ENCODE data around the gene IFNL4. TPM values are rescaled to one million over a fixed set of nuclear protein-coding genes. Genes with fewer than 3 reads are reported as not detected.

IFNL4 gene
- total and polyA plus RNA-seq, 4 donors = not detected

- no peak for DNase-seq (ENCODE audit: low spot score)
- Histone ChIP-seq H3K9me3 (ENCODE audit: control insufficient read depth in 4 of 4, low read length in 3 of 4) (no peaks in the 10 kb centered on the region), H3K36me3 (ENCODE audit: control insufficient read depth in 4 of 4, insufficient read depth in 3 of 4, low read depth in 1 of 4, low read length in 3 of 4) (no peaks in the 10 kb centered on the region), H3K27ac (ENCODE audit: low read depth in 1 of 2, low read length in 2 of 2) (no peak overlapping the region), H3K9ac (ENCODE audit: low read depth in 1 of 2, low read length in 2 of 2) (no peak overlapping the region), H3K27me3 (ENCODE audit: control insufficient read depth in 4 of 4, insufficient read depth in 4 of 4, low read length in 3 of 4) (peaks cover 0 to 2% (median 0%) of the 10 kb centered on the region in 4 donors), H3K4me3 (ENCODE audit: low read depth in 1 of 3, low read length in 3 of 3) (no peak overlapping the region), H3K4me1 (ENCODE audit: control insufficient read depth in 4 of 4, insufficient read depth in 4 of 4, low read length in 3 of 4) (peaks cover 3 to 20% (median 15%) of the 10 kb centered on the region in 4 donors)
- TF ChIP-seq ZBTB33 (IDR thresholded peaks at IDR 0.05) (no peak), FOXA2 (IDR thresholded peaks at IDR 0.05) (no peak), FOXA1 (IDR thresholded peaks at IDR 0.05) (no peak), JUND (IDR thresholded peaks at IDR 0.05) (no peak), YY1 (IDR thresholded peaks at IDR 0.05) (no peak), RAD21 (IDR thresholded peaks at IDR 0.05) (no peak), RXRA (IDR thresholded peaks at IDR 0.05) (no peak), HNF4A (conservative IDR thresholded peaks at IDR 0.05) (no peak), HNF4G (IDR thresholded peaks at IDR 0.05) (no peak)
- WGBS = 69% methylated on average over 3 of the region's 3 CpGs
These were observed 3.2 kb upstream of the IFNL4 start for GRCh38 chr19:39251846-39252245.

DNA sequence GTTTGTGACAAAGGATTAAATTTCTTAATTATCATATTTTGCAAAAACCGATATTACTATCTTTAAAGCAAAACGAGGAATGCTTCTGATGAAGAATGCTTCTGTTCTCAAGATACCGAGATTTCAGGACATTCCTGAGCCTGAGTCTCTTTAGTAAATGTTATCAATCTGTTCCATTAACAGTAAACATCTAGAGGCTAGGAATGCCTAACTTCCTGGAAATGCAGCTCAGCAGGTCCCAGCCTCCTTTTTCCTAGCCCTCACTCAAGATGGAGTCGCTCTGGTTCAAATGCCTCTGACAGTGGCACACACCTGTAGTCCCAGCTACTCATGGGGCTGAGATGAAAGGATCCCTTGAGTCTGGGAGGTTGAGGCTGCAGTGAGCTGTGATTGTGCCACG, 2.4 kb upstream of the IFNL4 start:
- Histone ChIP-seq H3K27me3 (ENCODE audit: control insufficient read depth in 4 of 4, insufficient read depth in 4 of 4, low read length in 3 of 4) (peaks cover 0 to 2% (median 0%) of the 10 kb centered on the region in 4 donors), H3K36me3 (ENCODE audit: control insufficient read depth in 4 of 4, insufficient read depth in 3 of 4, low read depth in 1 of 4, low read length in 3 of 4) (no peaks in the 10 kb centered on the region), H3K27ac (ENCODE audit: low read depth in 1 of 2, low read length in 2 of 2) (no peak overlapping the region), H3K9ac (ENCODE audit: low read depth in 1 of 2, low read length in 2 of 2) (no peak overlapping the region), H3K4me3 (ENCODE audit: low read depth in 1 of 3, low read length in 3 of 3) (no peak overlapping the region), H3K4me1 (ENCODE audit: control insufficient read depth in 4 of 4, insufficient read depth in 4 of 4, low read length in 3 of 4) (peaks cover 3 to 20% (median 15%) of the 10 kb centered on the region in 4 donors), H3K9me3 (ENCODE audit: control insufficient read depth in 4 of 4, low read length in 3 of 4) (no peaks in the 10 kb centered on the region)
- 86% methylated on average over 5 of the region's 5 CpGs for WGBS
- no peak for DNase-seq (ENCODE audit: low spot score)
- TF ChIP-seq SP1 (IDR thresholded peaks at IDR 0.05) (no peak), RXRA (IDR thresholded peaks at IDR 0.05) (no peak)
- TF ChIP-seq, protein P1, sequence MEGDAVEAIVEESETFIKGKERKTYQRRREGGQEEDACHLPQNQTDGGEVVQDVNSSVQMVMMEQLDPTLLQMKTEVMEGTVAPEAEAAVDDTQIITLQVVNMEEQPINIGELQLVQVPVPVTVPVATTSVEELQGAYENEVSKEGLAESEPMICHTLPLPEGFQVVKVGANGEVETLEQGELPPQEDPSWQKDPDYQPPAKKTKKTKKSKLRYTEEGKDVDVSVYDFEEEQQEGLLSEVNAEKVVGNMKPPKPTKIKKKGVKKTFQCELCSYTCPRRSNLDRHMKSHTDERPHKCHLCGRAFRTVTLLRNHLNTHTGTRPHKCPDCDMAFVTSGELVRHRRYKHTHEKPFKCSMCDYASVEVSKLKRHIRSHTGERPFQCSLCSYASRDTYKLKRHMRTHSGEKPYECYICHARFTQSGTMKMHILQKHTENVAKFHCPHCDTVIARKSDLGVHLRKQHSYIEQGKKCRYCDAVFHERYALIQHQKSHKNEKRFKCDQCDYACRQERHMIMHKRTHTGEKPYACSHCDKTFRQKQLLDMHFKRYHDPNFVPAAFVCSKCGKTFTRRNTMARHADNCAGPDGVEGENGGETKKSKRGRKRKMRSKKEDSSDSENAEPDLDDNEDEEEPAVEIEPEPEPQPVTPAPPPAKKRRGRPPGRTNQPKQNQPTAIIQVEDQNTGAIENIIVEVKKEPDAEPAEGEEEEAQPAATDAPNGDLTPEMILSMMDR (IDR thresholded peaks at IDR 0.05; ENCODE audit: low read depth, low read length, missing input control) = no peak

DNA sequence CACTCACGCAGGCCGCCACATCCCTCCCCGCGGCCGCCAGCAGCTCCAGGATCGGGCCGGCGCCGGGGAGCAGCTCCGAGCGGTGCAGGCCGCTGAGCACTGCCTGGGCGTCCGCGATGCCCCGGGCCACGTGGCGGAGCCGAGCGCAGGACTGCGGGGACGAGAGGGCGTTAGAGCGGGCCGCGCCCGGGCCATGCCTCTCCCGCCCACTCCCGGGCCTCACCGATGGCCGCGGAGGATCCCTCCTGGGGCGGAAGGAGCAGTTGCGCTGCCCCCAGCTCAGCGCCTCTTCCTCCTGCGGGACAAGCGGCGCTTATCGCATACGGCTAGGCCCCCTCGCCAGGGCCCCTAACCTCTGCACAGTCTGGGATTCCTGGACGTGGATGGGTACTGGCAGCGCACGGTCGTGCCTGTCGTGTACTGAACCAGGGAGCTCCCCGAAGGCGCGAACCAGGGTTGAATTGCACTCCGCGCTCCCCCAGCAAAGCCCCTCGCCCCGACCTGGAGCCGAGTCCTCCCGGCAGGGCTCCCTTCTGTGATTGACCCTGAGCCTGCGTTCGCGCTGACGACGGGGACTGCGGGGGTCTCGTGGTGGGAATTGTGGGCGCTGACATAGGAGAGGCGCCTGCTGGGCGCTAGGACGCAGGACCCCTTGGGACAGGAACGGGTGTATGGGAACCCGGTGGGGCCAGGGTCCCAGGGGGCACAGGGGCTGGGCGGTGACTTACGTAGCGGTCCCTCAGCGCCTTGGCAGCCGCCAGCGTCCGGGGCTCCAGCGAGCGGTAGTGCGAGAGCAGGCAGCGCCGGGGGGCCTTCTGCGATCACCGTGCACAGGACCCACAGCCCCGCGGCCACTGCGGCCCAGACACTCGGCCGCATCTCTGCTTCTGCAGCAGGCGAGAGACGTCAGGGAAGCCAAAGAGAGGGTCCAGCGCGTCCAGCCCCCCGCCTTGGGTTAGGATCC, 673 bp downstream of the IFNL4 start:
- H3K27ac ChIP-seq (ENCODE audit: low read depth in 1 of 2, low read length in 2 of 2) = no peak overlapping the region
- TF ChIP-seq HNF4A (conservative IDR thresholded peaks at IDR 0.05) (no peak), ZBTB33 (IDR thresholded peaks at IDR 0.05) (no peak), HNF4G (IDR thresholded peaks at IDR 0.05) (no peak), FOXA1 (IDR thresholded peaks at IDR 0.05) (no peak), RAD21 (IDR thresholded peaks at IDR 0.05) (no peak)
- H3K4me1 ChIP-seq (ENCODE audit: control insufficient read depth in 4 of 4, insufficient read depth in 4 of 4, low read length in 3 of 4) = peaks cover 3 to 20% (median 15%) of the 10 kb centered on the region in 4 donors
- WGBS = 20% methylated on average over 92 of the region's 92 CpGs
- no peaks in the 10 kb centered on the region for H3K36me3 ChIP-seq (ENCODE audit: control insufficient read depth in 4 of 4, insufficient read depth in 3 of 4, low read depth in 1 of 4, low read length in 3 of 4)
- peaks cover 0 to 2% (median 0%) of the 10 kb centered on the region in 4 donors for H3K27me3 ChIP-seq (ENCODE audit: control insufficient read depth in 4 of 4, insufficient read depth in 4 of 4, low read length in 3 of 4)
- DNase-seq (ENCODE audit: low spot score) = no peak
- no peak overlapping the region for H3K4me3 ChIP-seq (ENCODE audit: low read depth in 1 of 3, low read length in 3 of 3)
- H3K9me3 ChIP-seq (ENCODE audit: control insufficient read depth in 4 of 4, low read length in 3 of 4) = no peaks in the 10 kb centered on the region
- H3K9ac ChIP-seq (ENCODE audit: low read depth in 1 of 2, low read length in 2 of 2) = no peak overlapping the region

All from liver (tissue), 9 donors.